Keratinocyte (primary cell): ENCODE results near the gene SLC49A4. TPM values are rescaled to one million over a fixed set of nuclear protein-coding genes. Genes with fewer than 3 reads are reported as not detected.

Experiments used
- DNase-seq: peaks from one replicate; pipeline ENCODE4 v3.0.0-alpha.2; 2011; ENCODE audit warnings: low read depth, missing footprints, low spot score
- FAIRE-seq: peaks from 2 replicates; lab custom pipeline; 2011; peaks lifted over from hg19 to GRCh38; lab: Jason Lieb, UNC
- H2AFZ ChIP-seq: 2 replicates; pipeline ENCODE4 v1.6.0; 2012; ENCODE audit warnings: low read length, control low read depth, inconsistent platforms; ENCODE audit not compliant: control insufficient read depth
- H3K27ac ChIP-seq: 2 replicates; pipeline ENCODE4 v1.5.1; 2011; ENCODE audit warnings: low read length; ENCODE audit not compliant: control insufficient read depth, insufficient read depth
- H3K27me3 ChIP-seq: 3 replicates; pipeline ENCODE4 v1.6.0; 2011; ENCODE audit warnings: low read length; ENCODE audit not compliant: control insufficient read depth, insufficient read depth; ENCODE audit errors: extremely low read depth
- H3K36me3 ChIP-seq, 2 experiments: 2 replicates in 1 of 2; 3 replicates in 1 of 2; pipeline ENCODE4 v1.5.1; 2011; ENCODE audit warnings: low read length in 2 of 2, mild to moderate bottlenecking in 1 of 2; ENCODE audit not compliant: control insufficient read depth in 2 of 2, insufficient read depth in 2 of 2; ENCODE audit errors: extremely low read depth in 1 of 2
- H3K4me1 ChIP-seq: 3 replicates; pipeline ENCODE4 v1.5.1; 2011; ENCODE audit warnings: low read length; ENCODE audit not compliant: control insufficient read depth, insufficient read depth; ENCODE audit errors: extremely low read depth
- H3K4me2 ChIP-seq: 3 replicates; pipeline ENCODE4 v1.6.0; 2011; ENCODE audit warnings: low read depth, low read length; ENCODE audit not compliant: control insufficient read depth, insufficient read depth; ENCODE audit errors: extremely low read depth
- H3K4me3 ChIP-seq, 3 experiments: fragments of 200-600 bp in 1 of 3; sonication (generic) in 1 of 3; 2 replicates in 2 of 3; 3 replicates in 1 of 3; pipeline ENCODE4 v1.5.1; 2011 to 2016; ENCODE audit warnings: low read length in 3 of 3, mild to moderate bottlenecking in 3 of 3, control low read depth in 2 of 3, inconsistent platforms in 1 of 3, low read depth in 1 of 3, mixed read lengths in 1 of 3, mixed run types in 1 of 3, moderate library complexity in 1 of 3; ENCODE audit not compliant: control insufficient read depth in 2 of 3, insufficient read depth in 2 of 3; ENCODE audit errors: extremely low read depth in 1 of 3
- H3K79me2 ChIP-seq: 2 replicates; pipeline ENCODE4 v1.6.0; 2012; ENCODE audit warnings: low read length; ENCODE audit not compliant: control insufficient read depth, insufficient read depth
- H3K9ac ChIP-seq: 3 replicates; pipeline ENCODE4 v1.6.0; 2011; ENCODE audit warnings: low read length; ENCODE audit not compliant: control insufficient read depth, insufficient read depth; ENCODE audit errors: extremely low read depth
- H3K9me1 ChIP-seq: 3 replicates; pipeline ENCODE4 v1.6.0; 2011; ENCODE audit warnings: low read length; ENCODE audit not compliant: control insufficient read depth, insufficient read depth; ENCODE audit errors: extremely low read depth
- H3K9me3 ChIP-seq: 2 replicates; pipeline ENCODE4 v1.5.1; 2012; ENCODE audit warnings: low read depth, low read length; ENCODE audit not compliant: control insufficient read depth
- H4K20me1 ChIP-seq: 3 replicates; pipeline ENCODE4 v1.6.0; 2011; ENCODE audit warnings: low read length; ENCODE audit not compliant: control insufficient read depth, insufficient read depth; ENCODE audit errors: extremely low read depth
- EZH2 ChIP-seq: IDR thresholded peaks from one replicate; pipeline ENCODE4 v1.6.1; 2012; ENCODE audit warnings: inconsistent platforms, mild to moderate bottlenecking, low read length, moderate library complexity
- dilution Hi-C: fragments of 300-500 bp; cut with MboI; formaldehyde crosslinking; loops from one replicate; pipeline ENCODE4 v1.7.0; 2020; ENCODE audit warnings: low sequenced_read_pairs; ENCODE audit not compliant: extremely low pct_ligation_motif_present
- polyA plus RNA-seq, 5 experiments: library from polyadenylated mRNA; depleted of rRNA in 3 of 5; stranded (reverse) in 3 of 5; stranded (forward) in 1 of 5; unstranded in 1 of 5; fragments of >200 nt; gene quantifications; 1 replicate in 1 of 5; 2 replicates in 3 of 5; 3 replicates in 1 of 5; pipeline versions ENCODE4 v1.2.1 to v1.2.3, GENCODE V29; 2011 to 2012; ENCODE audit warnings: missing spikeins in 2 of 5, low read depth in 1 of 5, low replicate concordance in 1 of 5
- TF ChIP-seq, protein P1 (sequence below), 3 experiments: IDR thresholded peaks in 1 of 3; conservative IDR thresholded peaks in 1 of 3; optimal IDR thresholded peaks in 1 of 3; 2 replicates in 2 of 3; 3 replicates in 1 of 3; pipeline versions ENCODE3 to v1.5.1; 2011; ENCODE audit warnings: low read length in 3 of 3, mild to moderate bottlenecking in 3 of 3, moderate library complexity in 2 of 3, control low read depth in 1 of 3, inconsistent platforms in 1 of 3; ENCODE audit not compliant: insufficient read depth in 2 of 3; ENCODE audit errors: extremely low read depth in 1 of 3

SLC49A4 gene
- polyA plus RNA-seq, 1 donor (not counting 4 experiments of a cell fraction or from before 2014, with no cell fraction given), result 18.2 TPM

DNA sequence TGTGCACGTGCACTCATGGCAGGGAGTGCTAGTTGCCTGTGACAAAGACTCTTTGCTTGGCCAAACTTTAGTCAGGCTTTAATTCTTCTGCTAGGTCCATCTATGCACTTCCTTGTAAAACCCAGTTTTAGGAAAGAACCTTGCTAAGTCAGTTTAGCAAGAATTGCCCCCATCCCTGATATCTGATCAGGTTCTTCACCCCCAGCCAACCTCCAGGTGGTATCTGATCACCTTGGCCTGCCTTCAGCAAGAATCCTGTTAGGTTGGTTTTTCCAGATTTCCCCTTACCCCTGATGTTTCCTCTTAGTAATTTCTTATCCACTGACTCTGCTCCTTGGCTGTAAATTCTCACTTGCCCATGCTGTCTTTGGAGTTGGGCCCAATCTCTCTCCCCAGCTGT, 9.6 kb upstream of the SLC49A4 start:
- FAIRE-seq (peak; percentile 79), DNase-seq (no peak)
- Histone ChIP-seq H2AFZ (no peak overlapping the region), H3K4me3 (no peak overlapping the region), H4K20me1 (no peaks in the 10 kb centered on the region), H3K27ac (peak overlapping the region; percentile 70), H3K27me3 (no peaks in the 10 kb centered on the region), H3K79me2 (peaks cover 16% of the 10 kb centered on the region), H3K36me3 (no peaks in the 10 kb centered on the region), H3K4me1 (peaks cover 49% of the 10 kb centered on the region), H3K9me3 (no peaks in the 10 kb centered on the region), H3K9ac (no peak overlapping the region), H3K4me2 (no peak overlapping the region), H3K9me1 (no peaks in the 10 kb centered on the region)
- dilution Hi-C loops, result no loop called here
- no peak for TF ChIP-seq EZH2
- TF ChIP-seq, protein P1, sequence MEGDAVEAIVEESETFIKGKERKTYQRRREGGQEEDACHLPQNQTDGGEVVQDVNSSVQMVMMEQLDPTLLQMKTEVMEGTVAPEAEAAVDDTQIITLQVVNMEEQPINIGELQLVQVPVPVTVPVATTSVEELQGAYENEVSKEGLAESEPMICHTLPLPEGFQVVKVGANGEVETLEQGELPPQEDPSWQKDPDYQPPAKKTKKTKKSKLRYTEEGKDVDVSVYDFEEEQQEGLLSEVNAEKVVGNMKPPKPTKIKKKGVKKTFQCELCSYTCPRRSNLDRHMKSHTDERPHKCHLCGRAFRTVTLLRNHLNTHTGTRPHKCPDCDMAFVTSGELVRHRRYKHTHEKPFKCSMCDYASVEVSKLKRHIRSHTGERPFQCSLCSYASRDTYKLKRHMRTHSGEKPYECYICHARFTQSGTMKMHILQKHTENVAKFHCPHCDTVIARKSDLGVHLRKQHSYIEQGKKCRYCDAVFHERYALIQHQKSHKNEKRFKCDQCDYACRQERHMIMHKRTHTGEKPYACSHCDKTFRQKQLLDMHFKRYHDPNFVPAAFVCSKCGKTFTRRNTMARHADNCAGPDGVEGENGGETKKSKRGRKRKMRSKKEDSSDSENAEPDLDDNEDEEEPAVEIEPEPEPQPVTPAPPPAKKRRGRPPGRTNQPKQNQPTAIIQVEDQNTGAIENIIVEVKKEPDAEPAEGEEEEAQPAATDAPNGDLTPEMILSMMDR (optimal IDR thresholded peaks at IDR 0.05 in 1 of 3, IDR thresholded peaks at IDR 0.05 in 1 of 3, conservative IDR thresholded peaks at IDR 0.05 in 1 of 3; ENCODE audit: extremely low read depth in 1 of 3, insufficient read depth in 2 of 3, low read length in 3 of 3), result no peak

DNA sequence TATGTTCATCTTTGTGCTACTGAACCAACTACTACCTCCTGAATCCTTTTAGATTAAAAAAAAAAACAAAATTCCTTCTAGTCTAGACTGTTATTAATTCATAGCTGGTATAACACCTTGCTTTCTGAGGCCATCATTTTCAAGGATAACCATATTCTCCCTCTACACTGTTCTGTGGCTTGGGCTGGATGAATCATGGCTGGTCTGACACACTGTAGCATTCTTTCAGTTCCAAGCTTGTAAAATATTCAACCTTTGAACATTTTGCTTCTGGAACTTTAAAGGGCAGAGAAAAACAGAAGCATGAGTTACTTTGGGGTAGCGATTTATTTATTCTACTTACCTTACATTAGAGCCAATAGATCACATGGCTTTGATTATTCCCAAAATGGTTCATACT, 8.8 kb upstream of the SLC49A4 start:
- H3K4me3 ChIP-seq, result no peak overlapping the region
- DNase-seq (no peak), FAIRE-seq (peak; percentile 79)
- no peak overlapping the region for H3K9ac ChIP-seq
- H3K27me3 ChIP-seq, result no peaks in the 10 kb centered on the region
- H3K27ac ChIP-seq, result peak overlapping the region; percentile 42
- dilution Hi-C loops, result no loop called here
- no peaks in the 10 kb centered on the region for H4K20me1 ChIP-seq
- peak overlapping the region; percentile 35 for H3K4me2 ChIP-seq
- TF ChIP-seq, protein P1 (optimal IDR thresholded peaks at IDR 0.05 in 1 of 3, IDR thresholded peaks at IDR 0.05 in 1 of 3, conservative IDR thresholded peaks at IDR 0.05 in 1 of 3; ENCODE audit: extremely low read depth in 1 of 3, insufficient read depth in 2 of 3, low read length in 3 of 3), result no peak
- TF ChIP-seq EZH2, result no peak
- peaks cover 17% of the 10 kb centered on the region for H3K79me2 ChIP-seq
- H3K9me1 ChIP-seq, result no peaks in the 10 kb centered on the region
- no peaks in the 10 kb centered on the region for H3K36me3 ChIP-seq
- peaks cover 54% of the 10 kb centered on the region for H3K4me1 ChIP-seq
- H2AFZ ChIP-seq, result no peak overlapping the region
- H3K9me3 ChIP-seq, result no peaks in the 10 kb centered on the region
